Measurements from ENCODE around the gene HIPK3. TPM values are rescaled to one million over a fixed set of nuclear protein-coding genes. Genes with fewer than 3 reads are reported as not detected.

Gene HIPK3
- total RNA-seq (100 to 1,000 TPM; 277 to 417 (median 353) TPM), polyA plus RNA-seq (10 to 100 TPM; 10.6 to 15.1 (median 12.6) TPM)

- TF ChIP-seq POLR2A (IDR thresholded peaks at IDR 0.05) (peak; percentile 37 to 63), POLR2AphosphoS5 (IDR thresholded peaks at IDR 0.05) (peak; percentile 58 to 96 (median 79)), EP300 (IDR thresholded peaks at IDR 0.05) (no peak)
- TF ChIP-seq, protein P1, sequence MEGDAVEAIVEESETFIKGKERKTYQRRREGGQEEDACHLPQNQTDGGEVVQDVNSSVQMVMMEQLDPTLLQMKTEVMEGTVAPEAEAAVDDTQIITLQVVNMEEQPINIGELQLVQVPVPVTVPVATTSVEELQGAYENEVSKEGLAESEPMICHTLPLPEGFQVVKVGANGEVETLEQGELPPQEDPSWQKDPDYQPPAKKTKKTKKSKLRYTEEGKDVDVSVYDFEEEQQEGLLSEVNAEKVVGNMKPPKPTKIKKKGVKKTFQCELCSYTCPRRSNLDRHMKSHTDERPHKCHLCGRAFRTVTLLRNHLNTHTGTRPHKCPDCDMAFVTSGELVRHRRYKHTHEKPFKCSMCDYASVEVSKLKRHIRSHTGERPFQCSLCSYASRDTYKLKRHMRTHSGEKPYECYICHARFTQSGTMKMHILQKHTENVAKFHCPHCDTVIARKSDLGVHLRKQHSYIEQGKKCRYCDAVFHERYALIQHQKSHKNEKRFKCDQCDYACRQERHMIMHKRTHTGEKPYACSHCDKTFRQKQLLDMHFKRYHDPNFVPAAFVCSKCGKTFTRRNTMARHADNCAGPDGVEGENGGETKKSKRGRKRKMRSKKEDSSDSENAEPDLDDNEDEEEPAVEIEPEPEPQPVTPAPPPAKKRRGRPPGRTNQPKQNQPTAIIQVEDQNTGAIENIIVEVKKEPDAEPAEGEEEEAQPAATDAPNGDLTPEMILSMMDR (IDR thresholded peaks at IDR 0.05): peak in 1 of 4 experiments; percentile 23
- intact Hi-C loops (cut with DNase I): loop anchor here (1.0 to 10.0 kb wide), 6 partner anchors 34 to 480 kb away; partner anchors contain the start of genes CD59, CSTF3, QSER1 and TCP11L1
- peak within 1 kb of the TSS; percentile 66 to 97 (median 85) for H3K4me3 ChIP-seq
- no peaks in the 10 kb centered on the region for H3K36me3 ChIP-seq
- no peaks in the 10 kb centered on the region for H3K9me3 ChIP-seq
- WGBS, 2 donors: 0% methylated on average over 85 of the region's 85 CpGs
- H3K4me1 ChIP-seq: peaks cover 0 to 34% (median 30%) of the 10 kb centered on the region in 4 donors
- H3K27ac ChIP-seq: peak within 1 kb of the TSS; percentile 99 to 100 (median 100)
- no peaks in the 10 kb centered on the region for H3K27me3 ChIP-seq
- DNase-seq: peak; percentile 90
These were observed at the start of gene HIPK3 for GRCh38 chr11:33257160-33257896. HIPK3 (plus strand) TSS chr11:33257381.

DNA sequence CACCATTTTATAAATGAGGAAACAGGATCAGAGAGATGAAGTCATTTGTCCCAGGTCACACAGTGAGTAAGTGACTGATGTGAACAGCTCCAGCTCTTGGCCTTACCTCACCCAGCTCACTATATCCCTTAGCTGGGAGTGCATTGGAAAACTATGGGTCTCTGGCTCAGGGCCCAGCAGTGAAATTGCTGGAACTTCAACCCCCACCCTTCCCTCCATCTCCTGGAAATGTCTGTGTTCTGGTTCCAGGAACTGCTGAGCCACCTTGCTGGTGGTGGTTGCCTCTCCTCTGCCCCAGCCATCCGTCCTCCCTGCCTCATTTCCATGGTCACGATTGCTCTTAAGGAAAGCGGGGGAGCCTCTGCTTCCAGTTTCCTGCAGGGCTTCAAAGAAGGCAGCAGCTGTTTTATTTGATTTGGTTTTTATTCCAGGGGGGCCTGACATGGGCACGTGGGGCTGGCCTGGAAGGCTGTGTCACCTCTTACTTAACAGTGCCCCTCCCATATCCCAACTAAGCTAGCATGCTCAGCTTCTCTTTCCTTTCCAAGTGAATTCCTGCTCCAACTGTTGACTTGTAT lies 49.7 kb upstream of the HIPK3 start:
- TF ChIP-seq, protein P1 (IDR thresholded peaks at IDR 0.05): no peak
- no peak for TF ChIP-seq EP300 (IDR thresholded peaks at IDR 0.05)
- TF ChIP-seq POLR2AphosphoS5 (IDR thresholded peaks at IDR 0.05): peak in 1 of 4 donors; percentile 12
- no peak for DNase-seq
- Histone ChIP-seq H3K4me1 (peaks cover 0 to 8% (median 0%) of the 10 kb centered on the region in 4 donors), H3K27me3 (no peaks in the 10 kb centered on the region), H3K9me3 (no peaks in the 10 kb centered on the region), H3K27ac (peak overlapping the region in 1 of 4 donors; percentile 11), H3K4me3 (no peak overlapping the region), H3K36me3 (no peaks in the 10 kb centered on the region)
- intact Hi-C loops (cut with DNase I): no loop called here
- 52 to 54% methylated on average over 4 of the region's 4 CpGs for WGBS, 2 donors

- TF ChIP-seq POLR2A (IDR thresholded peaks at IDR 0.05) (no peak), EP300 (IDR thresholded peaks at IDR 0.05) (no peak), POLR2AphosphoS5 (IDR thresholded peaks at IDR 0.05) (no peak)
- TF ChIP-seq, protein P1 (IDR thresholded peaks at IDR 0.05): no peak
These were observed 49.0 kb upstream of the HIPK3 start for GRCh38 chr11:33208150-33208549.

GRCh38 chr11:33211153-33211552 lies 46.0 kb upstream of the HIPK3 start:
- no peaks in the 10 kb centered on the region for H3K27me3 ChIP-seq
- peaks cover 0 to 8% (median 0%) of the 10 kb centered on the region in 4 donors for H3K4me1 ChIP-seq
- DNase-seq: no peak
- TF ChIP-seq POLR2A (IDR thresholded peaks at IDR 0.05): no peak
- no peak for TF ChIP-seq EP300 (IDR thresholded peaks at IDR 0.05)
- TF ChIP-seq, protein P1 (IDR thresholded peaks at IDR 0.05): no peak
- TF ChIP-seq POLR2AphosphoS5 (IDR thresholded peaks at IDR 0.05): no peak
- intact Hi-C loops (cut with DNase I): no loop called here
- 82 to 85% methylated on average over 3 of the region's 3 CpGs for WGBS, 2 donors
- H3K9me3 ChIP-seq: no peaks in the 10 kb centered on the region
- H3K27ac ChIP-seq: no peak overlapping the region
- H3K4me3 ChIP-seq: no peak overlapping the region
- H3K36me3 ChIP-seq: no peaks in the 10 kb centered on the region

More at GRCh38 chr11:33208150-33208549, 49.0 kb upstream of the HIPK3 start:
- peaks cover 0 to 8% (median 0%) of the 10 kb centered on the region in 4 donors for H3K4me1 ChIP-seq
- DNase-seq: no peak
- no peak overlapping the region for H3K4me3 ChIP-seq
- WGBS, 2 donors: 88 to 100% methylated on average over 1 of the region's 1 CpG
- peak overlapping the region in 1 of 4 donors; percentile 11 for H3K27ac ChIP-seq
- no peaks in the 10 kb centered on the region for H3K36me3 ChIP-seq
- no peaks in the 10 kb centered on the region for H3K27me3 ChIP-seq
- intact Hi-C loops (cut with DNase I): no loop called here
- H3K9me3 ChIP-seq: no peaks in the 10 kb centered on the region

Data from sigmoid colon (tissue), 7 donors.